ENCODE data around the gene WNT3.

The WNT3 gene

DNA sequence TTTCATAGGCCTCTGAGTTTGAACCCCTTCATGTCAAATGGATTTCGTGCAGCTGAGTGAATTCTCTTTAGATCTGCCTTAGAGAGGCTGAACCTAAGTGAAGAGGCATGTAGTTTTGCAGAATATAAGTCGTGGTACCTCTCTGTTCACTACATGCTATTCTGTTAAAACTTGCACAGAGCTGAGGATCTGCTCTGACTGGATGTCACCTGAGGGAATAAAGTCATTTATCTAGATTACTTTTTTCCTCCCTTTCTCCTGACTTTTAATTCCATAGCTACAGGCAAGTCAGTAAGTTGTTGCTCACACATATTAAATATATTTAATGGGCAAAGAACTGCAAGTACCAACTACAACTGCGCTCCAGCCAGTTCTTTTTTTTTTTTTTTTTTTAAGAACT is 64.7 kb downstream of the WNT3 start:
- H3K4me3 ChIP-seq (ENCODE audit: control insufficient read depth, low read depth, low read length), result no peak overlapping the region
- no peak for DNase-seq (ENCODE audit: low read depth)
- TF ChIP-seq, protein P1, sequence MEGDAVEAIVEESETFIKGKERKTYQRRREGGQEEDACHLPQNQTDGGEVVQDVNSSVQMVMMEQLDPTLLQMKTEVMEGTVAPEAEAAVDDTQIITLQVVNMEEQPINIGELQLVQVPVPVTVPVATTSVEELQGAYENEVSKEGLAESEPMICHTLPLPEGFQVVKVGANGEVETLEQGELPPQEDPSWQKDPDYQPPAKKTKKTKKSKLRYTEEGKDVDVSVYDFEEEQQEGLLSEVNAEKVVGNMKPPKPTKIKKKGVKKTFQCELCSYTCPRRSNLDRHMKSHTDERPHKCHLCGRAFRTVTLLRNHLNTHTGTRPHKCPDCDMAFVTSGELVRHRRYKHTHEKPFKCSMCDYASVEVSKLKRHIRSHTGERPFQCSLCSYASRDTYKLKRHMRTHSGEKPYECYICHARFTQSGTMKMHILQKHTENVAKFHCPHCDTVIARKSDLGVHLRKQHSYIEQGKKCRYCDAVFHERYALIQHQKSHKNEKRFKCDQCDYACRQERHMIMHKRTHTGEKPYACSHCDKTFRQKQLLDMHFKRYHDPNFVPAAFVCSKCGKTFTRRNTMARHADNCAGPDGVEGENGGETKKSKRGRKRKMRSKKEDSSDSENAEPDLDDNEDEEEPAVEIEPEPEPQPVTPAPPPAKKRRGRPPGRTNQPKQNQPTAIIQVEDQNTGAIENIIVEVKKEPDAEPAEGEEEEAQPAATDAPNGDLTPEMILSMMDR (conservative IDR thresholded peaks at IDR 0.05; ENCODE audit: control insufficient read depth, insufficient read depth, low read depth, low read length), result no peak

DNA sequence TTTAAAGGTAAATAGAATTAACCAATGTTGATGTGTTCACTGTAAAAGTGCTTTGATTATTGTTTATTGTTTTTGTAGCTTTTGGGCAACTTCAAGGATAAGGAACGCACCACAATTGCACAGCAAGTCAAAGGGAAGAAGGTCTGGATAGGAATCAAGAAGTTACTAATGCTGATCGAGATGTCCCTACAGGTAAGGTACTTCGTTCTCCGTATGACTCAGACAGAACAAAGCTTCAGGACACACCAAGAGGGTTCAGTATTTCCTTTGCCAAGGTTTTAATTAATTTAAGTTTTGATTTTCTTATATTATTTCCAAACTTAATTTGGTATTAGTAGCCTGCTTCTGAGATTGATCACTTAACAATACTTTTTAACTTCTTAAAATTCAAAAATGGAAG is 67.1 kb downstream of the WNT3 start:
- H3K4me3 ChIP-seq (ENCODE audit: control insufficient read depth, low read depth, low read length), result no peak overlapping the region
- TF ChIP-seq, protein P1 (conservative IDR thresholded peaks at IDR 0.05; ENCODE audit: control insufficient read depth, insufficient read depth, low read depth, low read length), result no peak
- DNase-seq (ENCODE audit: low read depth), result no peak

GRCh38 chr17:46745376-46745775 is 73.1 kb downstream of the WNT3 start:
- DNase-seq (ENCODE audit: low read depth), result peak; percentile 10
- TF ChIP-seq, protein P1 (conservative IDR thresholded peaks at IDR 0.05; ENCODE audit: control insufficient read depth, insufficient read depth, low read depth, low read length), result no peak
- H3K4me3 ChIP-seq (ENCODE audit: control insufficient read depth, low read depth, low read length), result no peak overlapping the region

DNA sequence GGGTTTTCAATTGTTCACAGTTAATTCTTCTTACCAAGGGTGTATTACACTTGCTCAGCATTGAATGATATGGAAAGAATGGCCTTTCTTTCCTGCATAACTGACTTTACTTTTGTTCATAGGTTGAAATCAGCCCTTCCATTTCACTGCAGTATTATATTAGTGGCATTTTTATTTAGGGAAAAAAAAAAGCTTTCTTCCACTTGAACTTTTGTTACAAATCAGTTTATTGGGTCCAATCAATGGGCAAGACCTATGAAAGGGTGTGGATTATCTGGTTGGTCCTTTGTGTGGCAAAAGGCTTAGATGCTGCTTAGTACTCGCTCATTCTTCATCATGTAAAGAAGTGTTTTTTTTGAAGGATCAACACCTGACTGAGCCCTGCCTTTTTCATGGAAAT is 74.1 kb downstream of the WNT3 start:
- TF ChIP-seq, protein P1 (conservative IDR thresholded peaks at IDR 0.05; ENCODE audit: control insufficient read depth, insufficient read depth, low read depth, low read length), result no peak
- no peak for DNase-seq (ENCODE audit: low read depth)
- H3K4me3 ChIP-seq (ENCODE audit: control insufficient read depth, low read depth, low read length), result no peak overlapping the region

DNA sequence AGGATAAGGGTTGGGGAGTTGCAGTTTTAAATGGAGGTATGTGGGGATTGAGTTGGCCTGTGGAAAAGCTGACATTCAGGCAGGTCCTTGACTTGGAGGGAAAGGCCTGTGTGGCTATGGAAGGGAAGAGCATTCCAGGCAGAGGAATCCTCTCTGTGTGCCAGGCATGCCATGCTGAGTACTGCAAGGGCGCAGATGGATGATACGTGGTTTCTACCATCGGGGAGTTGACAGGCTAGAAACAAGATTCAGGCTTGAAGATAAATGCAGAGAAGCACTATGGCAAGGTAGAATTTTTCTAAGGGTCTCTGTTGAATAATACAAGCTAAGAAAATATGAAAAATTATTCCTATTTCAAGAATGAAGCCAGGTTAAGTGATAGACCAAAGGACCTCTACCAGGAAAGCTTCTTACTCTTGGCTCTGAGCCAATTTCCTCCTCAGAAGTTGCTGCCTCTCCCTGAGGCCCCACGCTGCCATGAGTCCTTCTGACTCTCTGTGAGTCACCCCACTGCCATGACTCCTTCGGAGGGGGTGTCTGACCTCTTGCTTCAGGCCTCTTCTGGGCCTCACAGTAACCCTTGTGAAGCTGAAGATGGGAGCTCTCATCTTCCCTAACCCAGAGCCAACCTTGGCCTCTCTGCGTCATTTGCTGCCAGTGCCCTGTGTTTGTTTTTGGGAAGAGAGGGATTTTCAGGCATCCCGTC is 75.8 kb downstream of the WNT3 start:
- TF ChIP-seq, protein P1 (conservative IDR thresholded peaks at IDR 0.05; ENCODE audit: control insufficient read depth, insufficient read depth, low read depth, low read length), result no peak
- peak; percentile 96 for DNase-seq (ENCODE audit: low read depth)
- no peak overlapping the region for H3K4me3 ChIP-seq (ENCODE audit: control insufficient read depth, low read depth, low read length)

GRCh38 chr17:46741122-46741730 is 77.3 kb downstream of the WNT3 start:
- DNase-seq (ENCODE audit: low read depth), result no peak
- H3K4me3 ChIP-seq (ENCODE audit: control insufficient read depth, low read depth, low read length), result no peak overlapping the region
- TF ChIP-seq, protein P1 (conservative IDR thresholded peaks at IDR 0.05; ENCODE audit: control insufficient read depth, insufficient read depth, low read depth, low read length), result no peak
